HL-60 (cell line): ENCODE data around the gene CCDC93.

Experiments
- CTCF ChIP-seq: IDR thresholded peaks from one replicate; pipeline ENCODE4 v1.5.1; 2011; ENCODE audit warnings: low read length, control low read depth, inconsistent platforms; ENCODE audit not compliant: insufficient read depth
- GABPA ChIP-seq: IDR thresholded peaks from 2 replicates; pipeline ENCODE4 v1.6.1; 2012; ENCODE audit warnings: low read depth
- POLR2AphosphoS5 ChIP-seq: IDR thresholded peaks from 2 replicates; pipeline ENCODE4 v1.6.1; 2012; ENCODE audit warnings: low read depth
- REST ChIP-seq: IDR thresholded peaks from 2 replicates; pipeline ENCODE4 v1.6.1; 2012; ENCODE audit warnings: low read depth; ENCODE audit not compliant: insufficient replicate concordance

- no peak for TF ChIP-seq CTCF
- no peak for TF ChIP-seq POLR2AphosphoS5
- TF ChIP-seq REST = no peak
- TF ChIP-seq GABPA = no peak
Measured at GRCh38 chr2:118045286-118045685, 31.4 kb upstream of the CCDC93 start.
